SHP77 treated with DMSO at 0.1 percent for 48 hours (cell line): ENCODE measurements around the gene DOCK2.

ENCODE experiments used
- DNase-seq: peaks from one replicate; lab custom pipeline; 2025; lab: John Stamatoyannopoulos, UW

Gene DOCK2

DNA sequence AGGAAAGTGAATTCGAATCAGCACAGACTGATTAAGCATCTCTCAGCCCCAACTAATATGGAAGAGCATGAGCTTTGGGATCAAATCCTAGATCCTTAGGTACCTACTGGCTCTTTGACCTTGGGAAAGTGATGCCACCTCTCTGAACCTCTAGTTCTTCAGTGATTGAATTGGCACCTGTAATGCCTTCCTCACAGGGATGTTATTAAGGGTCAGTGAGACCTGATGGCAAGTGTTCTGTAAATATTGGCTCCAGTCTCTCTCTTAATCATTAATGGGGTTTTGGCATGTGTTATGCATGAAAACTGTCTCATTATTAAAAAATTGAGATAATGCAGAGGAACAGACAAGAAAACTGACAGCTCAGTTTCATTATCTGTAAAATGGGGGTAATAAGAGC lies 227.4 kb downstream of the DOCK2 start:
- no peak for DNase-seq

DNA sequence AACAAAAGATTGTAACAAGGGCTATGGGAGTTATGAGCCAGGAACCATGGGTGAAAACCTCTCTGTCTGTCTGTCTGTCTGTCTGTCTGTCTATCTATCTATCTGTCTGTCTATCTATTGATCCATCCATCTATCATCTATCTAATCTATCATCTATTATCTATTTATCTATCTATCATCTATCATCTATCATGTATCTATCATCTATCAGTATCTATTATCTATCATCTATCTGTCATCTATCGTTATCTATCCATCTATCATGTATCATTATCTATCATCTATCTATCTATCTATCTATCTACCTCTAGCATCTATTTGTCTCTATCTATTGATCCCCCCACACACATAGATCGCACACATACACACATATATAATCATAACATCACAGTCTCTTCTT lies 230.3 kb downstream of the DOCK2 start:
- no peak for DNase-seq

DNA sequence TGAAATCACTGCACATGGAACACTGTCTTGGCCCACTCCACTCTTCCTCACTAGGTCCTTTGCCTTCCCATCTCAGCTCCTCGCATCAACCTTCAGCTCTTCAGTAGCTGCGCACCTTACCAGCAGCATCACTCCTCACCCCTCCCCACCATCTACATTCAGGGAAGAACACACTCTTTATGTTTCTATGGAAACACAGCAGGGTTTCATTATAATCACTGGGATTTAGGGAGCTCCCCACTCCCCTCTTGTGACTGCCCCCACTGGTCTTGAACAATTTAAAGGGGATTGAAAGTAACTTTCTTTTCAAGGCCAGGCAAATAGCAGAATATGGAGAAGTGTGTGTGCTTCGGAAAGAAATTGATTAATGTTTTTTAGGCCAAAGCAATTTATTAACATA lies 232.0 kb downstream of the DOCK2 start:
- DNase-seq, result no peak

DNA sequence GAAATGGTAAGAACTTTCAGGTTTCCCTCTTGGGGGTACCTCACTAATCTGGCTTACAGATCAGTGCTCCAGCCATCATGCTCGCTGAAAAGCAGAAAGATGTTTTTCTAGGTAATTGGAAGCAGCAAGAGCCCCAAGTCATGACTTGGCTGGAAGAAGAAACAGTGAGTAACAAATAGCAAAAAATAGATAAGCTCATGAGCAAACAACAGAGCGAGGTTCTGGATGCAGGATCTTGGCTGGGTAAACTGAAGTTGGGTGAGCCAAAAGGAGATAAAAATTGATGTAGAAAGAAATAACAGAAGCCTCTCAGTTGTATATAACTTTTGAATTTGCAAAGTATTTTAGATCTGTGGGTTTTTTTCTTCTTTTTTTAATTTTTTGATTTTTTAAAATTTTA lies 233.1 kb downstream of the DOCK2 start:
- no peak for DNase-seq

DNA sequence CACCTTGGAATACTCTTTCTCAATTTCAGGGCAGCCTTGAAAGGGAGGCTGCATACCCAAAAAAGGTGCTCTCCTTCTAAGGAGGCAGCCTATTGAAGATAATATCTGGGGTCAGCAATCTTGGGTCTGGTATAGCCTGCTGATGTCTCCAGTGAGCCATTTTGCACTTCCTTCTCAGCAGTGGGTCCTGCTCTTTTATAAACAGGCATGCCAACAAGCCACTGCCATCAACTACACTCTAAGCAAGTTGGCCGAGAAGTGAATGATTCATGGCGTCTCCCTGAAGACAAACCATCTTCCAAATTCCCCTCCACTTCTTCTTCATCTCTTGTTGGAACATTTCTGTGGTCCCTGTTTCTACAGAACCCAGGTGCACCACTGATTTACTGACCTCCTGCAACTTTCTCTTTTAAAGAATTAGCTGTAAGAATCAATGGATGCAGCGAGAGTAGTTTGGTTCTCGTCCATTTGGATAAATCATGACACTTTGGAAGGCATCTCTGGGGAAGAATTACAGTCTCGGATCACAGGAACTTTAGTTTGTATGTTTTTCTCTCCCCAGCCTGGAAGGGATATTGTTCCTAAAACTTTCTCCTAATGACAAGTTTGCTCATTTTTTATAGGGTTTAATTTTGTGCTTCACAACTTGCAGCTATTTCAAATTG lies 234.9 kb downstream of the DOCK2 start:
- DNase-seq, result no peak

DNA sequence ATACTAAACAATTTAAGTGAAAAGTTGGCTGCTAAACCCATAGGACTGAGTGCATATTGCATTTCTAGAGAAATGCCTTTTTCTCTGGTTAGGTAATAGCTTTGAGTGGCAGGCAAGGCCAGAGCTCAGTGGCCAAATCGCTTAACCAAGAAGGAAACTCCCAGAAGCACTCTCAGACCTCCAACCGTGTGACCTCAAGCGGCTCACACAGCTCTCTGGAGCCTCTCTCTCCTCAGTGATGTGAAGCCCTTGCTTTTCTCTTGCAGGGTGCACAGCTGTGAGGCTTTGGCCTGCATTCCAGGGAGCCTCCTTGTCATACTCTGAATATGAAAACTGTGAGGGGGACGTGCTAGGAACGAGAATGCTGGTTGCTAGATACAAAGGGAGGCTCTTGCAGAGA lies 236.6 kb downstream of the DOCK2 start:
- DNase-seq, result no peak

DNA sequence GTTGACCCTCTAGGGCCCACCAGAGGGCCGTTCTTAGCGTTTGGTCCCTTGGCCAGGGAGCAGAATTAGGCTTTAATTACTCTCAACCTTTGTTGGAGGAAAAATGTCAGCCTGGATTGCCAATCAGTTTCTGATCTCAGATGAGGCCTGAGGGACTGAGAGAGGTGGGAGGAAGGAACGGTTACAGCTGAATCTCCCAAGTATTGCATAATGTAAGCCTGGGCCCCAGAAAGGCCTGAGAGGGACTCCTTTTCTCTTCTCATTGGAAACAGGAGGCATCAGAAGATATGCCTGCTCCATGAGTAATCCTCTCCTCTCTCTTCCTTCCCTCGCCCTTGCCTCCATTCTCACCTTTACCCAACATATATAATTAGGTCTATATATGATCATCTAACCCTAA lies 237.5 kb downstream of the DOCK2 start:
- DNase-seq, result no peak

DNA sequence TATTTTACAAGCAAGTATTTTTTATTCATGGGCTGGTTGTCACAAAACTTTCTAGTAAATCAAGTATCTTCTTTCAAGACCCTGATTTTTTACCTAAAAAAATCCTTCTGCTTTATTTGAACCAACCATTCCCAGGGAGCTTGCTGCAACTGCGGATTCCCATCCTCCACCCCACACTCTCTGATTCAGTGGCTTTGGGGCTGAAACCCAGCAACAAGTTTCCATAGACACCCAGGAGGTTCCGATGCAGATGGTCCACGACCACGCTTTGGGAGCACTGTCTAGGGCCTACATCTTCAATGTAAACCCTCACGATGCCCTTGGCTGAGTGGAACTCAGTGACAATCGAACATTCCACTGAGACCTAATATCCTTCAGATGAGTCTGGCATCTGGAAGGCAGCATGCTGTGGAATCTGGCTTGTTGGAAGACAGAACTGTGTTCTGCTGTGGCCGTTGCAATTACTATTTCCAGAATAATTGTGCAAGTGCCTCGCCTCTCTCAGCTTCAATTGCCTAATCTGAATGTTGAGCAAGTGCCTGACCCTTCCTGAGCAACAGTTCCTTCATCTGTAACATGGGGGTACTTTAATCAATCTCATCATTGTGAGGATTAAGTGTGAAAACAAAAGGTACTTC lies 238.1 kb downstream of the DOCK2 start:
- no peak for DNase-seq

DNA sequence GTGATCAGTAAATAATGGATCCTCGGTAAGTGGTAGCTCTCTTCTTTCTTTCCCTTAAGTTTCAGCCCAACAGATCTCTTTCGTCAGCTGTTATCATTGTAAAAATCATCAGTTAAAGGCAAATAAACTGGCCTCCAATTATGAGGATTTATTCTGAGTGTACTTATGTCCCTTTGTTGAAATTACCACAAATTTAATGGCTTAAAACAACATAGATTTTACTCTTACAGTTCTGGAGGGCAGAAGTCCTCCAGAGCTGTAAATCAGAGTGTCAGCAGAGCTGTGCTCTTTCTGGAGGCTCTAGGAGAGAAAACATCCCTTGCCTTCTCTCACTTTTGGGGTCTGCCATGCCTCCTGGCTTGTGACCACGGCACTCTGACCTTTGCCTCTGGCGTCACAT lies 238.7 kb downstream of the DOCK2 start:
- no peak for DNase-seq

DNA sequence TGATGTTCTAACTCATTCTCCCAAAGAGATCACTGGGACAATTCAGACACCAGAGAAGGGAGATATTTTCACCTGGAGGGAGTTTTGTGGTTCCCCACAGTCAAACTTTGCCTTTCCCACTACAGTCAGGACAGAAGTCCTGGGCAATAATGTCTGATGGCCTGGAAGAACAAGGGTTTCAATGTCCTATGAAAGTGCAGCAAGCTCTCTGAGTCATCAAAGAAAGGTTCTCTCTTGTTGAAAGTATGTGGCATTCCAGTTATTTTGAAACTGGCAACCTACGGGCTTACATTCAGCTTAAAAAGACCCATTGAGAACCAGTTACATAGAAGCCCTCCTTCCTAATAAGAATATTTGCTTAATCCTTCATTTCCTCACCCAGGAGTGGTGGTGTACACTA lies 239.3 kb downstream of the DOCK2 start:
- no peak for DNase-seq

DNA sequence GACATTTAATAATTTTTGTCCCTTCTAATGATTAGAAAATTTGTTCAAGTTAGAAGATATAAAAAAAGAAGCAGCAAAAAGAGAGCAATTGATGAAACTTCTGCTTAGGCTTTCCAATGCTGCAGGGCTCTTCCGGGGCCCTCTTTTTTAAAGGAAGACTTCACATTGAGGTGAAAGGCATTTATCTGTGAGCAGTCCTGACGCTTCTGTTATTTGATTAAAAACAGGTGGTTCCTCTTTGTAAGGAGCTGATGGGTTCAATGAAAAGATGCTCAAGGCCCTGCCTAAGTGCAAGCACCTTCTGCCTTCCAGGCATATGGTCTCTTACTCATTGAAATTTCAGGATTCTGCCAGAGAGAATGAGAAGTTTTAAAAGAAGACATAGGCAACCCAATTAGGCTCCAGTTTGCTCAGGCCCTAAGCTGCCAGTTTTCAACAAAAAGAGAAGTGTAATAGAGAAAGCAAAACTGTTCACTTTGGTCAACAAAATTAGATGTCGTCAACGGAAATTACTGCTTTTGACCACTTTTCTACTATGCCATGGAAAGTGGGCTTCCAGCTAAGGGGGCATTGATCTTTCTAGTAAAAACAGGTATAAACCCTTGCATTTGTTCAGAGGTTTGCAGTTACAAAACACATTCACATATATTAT lies 243.1 kb downstream of the DOCK2 start:
- DNase-seq, result no peak

DNA sequence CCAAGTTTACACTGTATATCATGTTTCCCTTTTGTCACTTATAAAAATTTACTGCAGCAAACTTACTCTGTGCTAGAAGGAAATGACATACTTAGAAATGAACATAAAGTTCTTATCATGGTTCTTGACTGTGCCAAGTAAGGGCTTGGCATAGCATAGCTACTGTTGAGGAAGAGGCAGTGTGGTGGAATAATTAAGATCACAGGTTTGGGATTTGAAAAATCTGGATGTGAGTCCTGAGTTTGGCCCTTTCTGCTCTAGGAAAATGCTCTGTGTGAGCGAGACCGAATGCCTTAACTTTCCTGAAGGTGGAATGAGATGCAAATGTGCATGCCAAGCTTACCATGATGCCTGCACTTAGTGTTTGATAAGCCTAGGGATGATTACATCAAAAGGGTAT lies 243.7 kb downstream of the DOCK2 start:
- DNase-seq, result no peak

DNA sequence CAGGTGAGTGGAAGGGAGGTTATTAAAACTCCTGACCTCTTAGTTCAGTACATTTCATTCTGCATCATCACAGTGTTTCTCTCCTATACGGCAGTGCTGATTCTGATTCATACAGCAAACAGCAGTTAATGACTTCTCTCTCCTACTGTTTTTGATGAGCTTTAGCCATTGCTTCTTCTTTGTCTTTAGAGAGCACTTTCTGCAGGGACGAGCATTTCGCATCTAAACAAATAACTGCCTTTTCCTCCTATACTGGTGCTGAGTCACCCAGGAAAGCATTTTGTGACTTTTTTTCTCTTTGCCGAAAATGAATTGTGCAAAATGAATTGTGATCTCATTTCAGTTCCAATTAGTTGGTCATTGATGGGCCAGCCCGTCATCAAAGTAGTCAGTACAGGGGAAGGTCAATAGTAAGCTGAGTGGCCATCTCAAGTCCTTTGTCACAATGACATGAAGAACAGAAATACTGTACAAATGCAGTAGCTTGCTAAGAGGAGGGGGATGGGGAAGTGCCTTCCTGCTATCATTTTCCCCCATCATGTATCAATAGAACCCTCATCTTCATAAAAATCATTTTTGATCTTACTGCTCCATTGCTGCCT lies 244.7 kb downstream of the DOCK2 start:
- no peak for DNase-seq

DNA sequence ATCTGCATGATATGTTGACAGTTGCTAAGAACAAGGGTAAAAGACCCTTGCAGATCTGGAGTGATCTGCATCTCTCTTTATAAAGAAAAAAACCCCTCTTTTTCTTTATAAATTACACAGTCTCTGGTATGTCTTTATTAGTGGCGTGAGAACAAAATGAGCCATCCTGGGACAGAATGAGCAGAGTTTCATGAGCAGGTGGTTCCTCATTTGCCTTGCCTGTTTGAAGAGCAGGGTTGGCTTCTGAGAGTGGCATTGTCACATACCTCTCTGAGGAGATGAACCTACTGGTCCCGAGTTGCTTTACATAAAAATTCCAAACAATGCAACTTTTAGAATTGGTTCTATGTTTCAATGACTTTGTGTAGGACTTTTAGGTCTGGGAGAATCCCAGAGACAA lies 249.0 kb downstream of the DOCK2 start:
- DNase-seq, result no peak

DNA sequence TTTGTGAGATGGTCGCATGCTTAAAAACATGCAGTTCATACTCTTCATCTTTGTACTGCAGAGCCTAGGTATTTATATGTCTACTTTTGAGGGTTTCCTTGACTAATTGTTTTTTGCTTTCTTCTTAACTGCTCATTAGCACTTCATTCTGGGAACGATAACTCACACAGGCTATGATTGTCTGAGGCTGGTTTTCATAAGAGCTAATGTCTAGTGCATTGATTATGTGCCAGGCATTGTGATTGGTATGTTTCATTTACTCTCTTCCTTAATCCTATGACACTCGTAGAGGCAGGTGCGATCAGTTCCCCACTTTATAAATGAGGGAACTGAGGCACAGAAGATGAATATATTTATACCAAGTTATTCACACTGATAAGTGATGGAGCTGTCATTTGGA lies 249.6 kb downstream of the DOCK2 start:
- DNase-seq, result no peak

DNA sequence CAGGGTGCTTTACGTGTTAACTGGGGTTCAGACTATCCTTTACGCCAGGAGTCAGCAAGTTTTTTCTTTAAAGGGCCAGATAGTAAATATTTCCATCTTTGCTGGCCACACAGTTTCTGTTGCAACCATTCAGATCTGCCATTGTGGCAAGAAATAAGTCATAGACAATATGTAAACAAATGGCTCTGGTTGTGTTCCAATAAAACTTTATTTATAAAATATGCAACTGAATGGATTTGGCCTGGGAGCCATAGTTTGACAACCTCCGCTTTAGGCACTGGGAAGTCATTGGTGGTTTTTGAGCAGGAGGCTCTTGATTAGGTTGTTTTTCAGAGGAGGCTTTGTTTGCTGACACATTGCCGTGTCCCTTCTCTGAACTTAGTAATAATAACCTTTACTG lies 252.5 kb downstream of the DOCK2 start:
- no peak for DNase-seq

DNA sequence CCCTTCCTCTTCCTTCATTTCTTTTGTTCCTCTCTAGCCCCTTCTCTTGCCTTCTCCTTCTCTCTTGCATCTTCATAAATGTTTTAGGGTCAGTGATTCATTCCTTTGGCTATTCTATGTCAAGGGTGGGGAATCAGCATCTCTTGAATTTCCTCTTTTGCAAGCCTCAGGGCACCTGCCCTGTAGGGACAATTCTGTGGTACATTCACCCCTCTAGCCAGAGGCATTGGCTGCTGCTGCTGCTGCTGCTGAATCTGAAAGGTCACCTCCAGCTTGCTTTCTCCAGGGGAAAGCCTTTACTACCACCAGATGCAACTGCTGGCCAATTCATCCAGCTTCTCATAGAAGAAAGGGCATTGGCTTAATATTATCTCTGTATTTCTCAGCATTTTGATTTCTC lies 255.9 kb downstream of the DOCK2 start:
- no peak for DNase-seq

DNA sequence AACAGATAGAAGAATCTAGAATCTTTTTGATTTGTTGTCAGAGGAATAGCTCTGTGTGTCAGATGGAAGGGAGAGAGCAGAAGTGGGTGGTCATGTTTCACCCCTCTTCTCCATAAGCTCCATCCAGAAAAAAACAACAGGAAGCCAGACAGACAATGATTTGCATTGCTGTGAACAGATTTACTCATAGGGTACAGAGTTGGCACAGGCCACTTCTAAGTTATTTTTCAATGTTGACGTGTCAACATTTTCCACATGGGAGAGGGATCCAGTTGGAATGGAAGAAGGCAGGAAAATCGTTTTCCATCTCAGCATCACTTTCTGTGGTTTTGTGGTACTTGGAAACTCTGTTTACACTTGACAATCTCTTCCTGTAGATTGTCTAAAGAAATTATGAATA lies 256.5 kb downstream of the DOCK2 start:
- DNase-seq, result no peak

DNA sequence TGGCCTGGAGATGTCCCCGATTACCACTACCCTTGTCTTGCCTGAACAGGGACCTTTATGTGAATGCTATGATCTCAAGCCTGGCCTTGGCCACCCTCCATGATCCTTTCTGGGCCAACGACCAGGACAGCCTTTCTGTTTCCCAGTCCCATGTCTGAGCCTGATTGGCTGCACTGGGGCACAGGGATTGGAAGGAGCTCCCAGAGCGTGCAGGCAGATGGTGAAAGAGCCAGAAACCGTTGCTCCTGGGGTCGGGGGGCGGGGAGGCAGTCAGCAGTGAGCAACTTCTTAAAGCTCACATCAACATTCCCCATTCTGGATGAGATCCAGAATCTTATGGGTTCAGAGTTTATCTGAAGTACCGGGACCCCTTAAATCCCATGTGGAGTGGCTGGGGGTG lies 258.9 kb downstream of the DOCK2 start:
- no peak for DNase-seq

DNA sequence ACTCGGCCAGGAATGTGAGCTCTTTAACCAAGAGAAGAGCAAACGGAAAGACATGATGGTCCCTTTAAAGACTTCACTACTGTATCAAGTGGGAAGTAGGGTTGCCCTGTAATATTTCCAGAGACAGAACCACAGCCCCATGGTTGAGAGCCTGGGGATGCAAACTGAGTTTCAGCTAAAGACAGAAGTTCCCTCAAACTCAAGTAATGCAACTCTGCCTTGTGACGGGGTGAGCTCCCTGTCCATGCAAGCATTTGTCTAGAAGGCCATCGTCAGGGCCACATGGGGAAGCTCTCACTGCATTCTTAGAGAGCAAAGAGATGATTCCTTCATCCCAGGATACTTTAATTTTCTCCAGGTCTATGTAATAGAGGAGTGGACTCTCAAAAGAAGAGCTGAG lies 260.4 kb downstream of the DOCK2 start:
- DNase-seq, result no peak

DNA sequence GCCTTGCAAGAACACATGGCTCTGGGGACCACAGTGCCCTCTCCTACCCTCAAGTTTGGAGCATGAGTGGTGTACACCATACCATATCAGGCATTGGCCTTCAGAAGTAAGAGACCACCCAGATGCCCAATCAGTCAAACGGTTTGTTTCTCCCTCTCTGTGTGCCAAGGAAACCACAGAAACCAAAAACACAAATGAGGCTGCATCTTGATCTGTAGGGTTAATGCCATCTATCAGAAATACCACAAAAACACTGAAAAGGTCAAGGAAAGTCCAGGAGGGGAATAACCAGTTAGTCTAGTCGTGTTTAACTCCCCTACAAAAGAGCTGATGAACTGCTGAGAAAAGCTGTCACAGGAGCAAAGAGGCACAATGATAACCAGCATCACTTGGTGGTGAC lies 264.8 kb downstream of the DOCK2 start:
- no peak for DNase-seq

DNA sequence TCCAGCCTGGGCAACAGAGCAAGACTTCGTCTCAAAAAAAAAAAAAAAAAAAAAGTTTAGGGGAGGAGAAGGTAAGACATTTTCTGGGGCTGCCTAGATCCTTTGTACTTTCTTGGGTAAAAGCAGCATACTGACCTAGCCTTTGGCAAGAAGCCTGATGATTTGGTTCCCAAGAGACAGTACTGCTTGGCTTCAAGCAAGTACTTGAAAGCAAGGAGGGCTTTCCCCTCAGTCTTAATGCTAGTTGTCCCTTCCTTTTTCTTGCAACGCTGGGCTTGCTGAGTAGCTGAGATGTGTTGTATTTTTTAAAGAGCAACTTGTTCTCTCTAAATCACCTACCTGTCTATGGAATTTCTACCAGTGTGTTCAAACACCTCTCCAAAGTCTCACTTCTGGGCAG lies 267.0 kb downstream of the DOCK2 start:
- DNase-seq, result no peak

DNA sequence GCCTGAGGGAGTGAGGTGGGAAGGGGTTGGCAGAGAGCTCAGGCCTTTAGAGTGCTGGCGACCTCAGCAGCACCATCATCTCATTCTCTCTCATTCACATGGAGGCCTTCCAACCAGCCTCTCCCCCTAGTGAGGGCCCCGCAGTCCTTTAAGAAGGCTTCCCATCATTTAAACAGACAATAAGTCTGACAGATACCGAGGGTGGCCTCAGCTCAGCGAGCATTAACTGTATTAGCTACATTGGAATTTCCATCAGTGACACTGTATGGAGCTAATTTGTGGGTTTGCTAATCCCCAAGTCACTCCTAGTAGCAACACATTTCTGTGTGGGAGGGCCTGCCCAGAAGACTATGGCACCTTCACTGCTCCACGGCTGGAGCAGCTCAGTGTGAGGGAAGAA lies 267.4 kb downstream of the DOCK2 start:
- DNase-seq, result no peak
